HG03108 (cell line): ENCODE measurements around the gene GIPC1.

Experiments
- ATAC-seq: cut with Tn5 transposase; IDR thresholded peaks from one replicate; pipeline ENCODE4 v1.9.1; 2021; ENCODE audit warnings: moderate library complexity; ENCODE audit not compliant: unreplicated experiment

The GIPC1 gene

DNA sequence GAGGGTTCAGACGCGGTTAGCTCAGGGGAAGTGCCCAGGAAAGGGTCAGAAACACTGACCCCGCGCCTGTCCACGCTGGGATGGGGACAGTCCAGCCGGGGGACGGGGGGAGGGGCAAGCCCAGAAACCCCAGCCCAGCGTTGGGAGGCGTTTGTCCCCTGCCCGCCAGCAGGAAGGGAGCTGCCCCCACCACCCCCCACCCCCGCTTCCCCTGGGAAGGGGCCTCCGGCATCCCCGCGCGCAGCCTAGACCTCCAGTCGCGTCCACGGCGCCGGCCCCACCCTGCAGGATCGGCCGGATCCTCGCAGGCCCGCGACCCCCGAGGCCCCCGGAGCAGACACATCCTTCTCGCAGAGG is 277 bp downstream of the GIPC1 start:
- no peak for ATAC-seq

DNA sequence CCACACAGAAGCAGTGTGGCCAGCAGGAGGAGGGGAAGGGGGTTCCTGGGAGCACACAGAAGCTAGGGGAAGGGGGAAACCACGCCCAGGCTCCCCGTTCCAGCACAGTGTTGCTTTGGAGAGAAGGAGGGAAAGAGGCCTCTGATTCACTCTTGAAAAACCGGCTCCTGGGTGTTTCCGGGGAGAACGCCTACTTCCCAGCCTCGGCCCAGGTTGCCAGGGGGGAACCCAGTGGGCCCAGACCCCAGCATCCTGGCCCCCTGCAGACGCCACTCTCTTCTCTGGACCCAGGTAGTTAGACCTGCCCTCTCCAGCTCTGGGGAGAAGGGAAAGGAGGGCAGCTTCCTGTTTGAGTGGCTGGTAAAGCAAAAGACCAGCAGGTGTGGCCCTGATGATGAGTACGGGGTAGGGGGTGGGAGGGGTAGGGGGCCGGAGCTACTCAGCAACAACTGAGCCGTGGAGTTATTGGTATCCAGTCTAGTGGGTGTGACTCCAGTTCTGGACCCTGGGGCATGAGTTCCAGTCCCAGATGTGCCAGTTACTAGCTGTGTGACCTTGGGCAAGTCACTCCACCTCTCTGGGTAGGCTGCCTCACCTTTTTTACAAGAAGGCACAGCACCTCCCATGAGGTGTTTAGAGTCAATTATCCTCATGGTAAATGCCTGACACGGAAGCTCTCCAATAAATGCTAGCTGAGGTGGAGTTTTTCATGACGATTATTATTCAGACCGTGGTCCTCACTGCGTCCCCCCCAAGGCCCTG is 836 bp downstream of the GIPC1 start:
- ATAC-seq = no peak

DNA sequence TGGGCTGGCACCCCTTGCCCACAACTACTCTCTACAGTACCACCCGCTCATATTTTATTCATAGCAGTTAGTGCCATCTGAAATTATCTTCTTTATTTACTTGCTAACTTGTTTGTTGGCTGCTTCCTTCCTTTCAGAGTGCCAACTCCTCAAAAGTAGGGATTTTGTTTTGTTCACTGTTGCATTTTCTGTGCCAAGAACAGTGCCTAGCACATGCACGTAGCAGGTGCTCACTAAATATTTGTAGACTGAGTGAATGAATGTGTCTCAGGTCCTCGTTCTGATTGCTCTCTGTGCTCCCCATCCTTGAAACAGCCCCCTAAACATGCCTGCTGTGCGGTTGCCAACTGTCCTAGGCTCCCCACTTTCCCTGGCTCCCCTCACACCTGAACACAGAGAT is 1.5 kb downstream of the GIPC1 start:
- ATAC-seq = no peak

GRCh38 chr19:14492756-14493337 is 3.1 kb downstream of the GIPC1 start:
- ATAC-seq = no peak

GRCh38 chr19:14487370-14488125 is 8.4 kb downstream of the GIPC1 start:
- ATAC-seq = no peak

DNA sequence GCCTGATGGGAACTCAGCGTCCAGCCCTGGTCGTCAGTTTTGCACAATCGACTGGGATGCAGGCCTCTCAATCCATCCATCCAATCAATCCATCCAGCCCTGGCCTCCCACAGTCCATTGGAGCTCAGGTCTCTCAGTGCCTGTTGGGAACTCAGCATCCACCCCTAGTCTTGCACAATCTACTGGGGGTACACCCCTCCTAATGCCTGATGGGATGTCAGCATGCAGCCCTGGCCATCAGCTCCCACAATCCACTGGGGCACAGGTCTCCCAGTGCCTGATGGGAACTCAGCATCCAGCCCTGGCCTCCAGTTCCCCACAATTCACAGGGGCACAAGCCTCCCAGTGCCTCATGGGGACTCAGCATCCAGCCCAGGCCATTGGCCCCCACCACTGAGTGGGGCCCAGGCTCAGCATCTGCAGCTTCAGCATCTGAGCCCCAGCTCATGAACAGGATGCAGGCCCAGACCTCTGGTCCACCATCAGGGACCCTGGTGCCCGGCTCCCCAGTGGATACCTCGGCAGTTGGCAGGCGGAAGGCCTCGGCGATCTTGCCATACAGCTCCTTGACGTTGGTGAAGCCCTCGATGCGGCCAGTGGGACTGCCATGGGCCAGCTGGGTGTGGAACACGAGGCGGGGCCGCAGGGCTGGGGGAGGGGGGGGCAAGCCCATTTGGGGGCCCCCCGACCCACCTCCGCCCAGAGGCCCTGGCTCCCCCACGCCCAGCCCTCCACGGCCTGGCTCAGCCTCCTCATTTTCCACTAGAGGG is 13.6 kb downstream of the GIPC1 start:
- no peak for ATAC-seq

DNA sequence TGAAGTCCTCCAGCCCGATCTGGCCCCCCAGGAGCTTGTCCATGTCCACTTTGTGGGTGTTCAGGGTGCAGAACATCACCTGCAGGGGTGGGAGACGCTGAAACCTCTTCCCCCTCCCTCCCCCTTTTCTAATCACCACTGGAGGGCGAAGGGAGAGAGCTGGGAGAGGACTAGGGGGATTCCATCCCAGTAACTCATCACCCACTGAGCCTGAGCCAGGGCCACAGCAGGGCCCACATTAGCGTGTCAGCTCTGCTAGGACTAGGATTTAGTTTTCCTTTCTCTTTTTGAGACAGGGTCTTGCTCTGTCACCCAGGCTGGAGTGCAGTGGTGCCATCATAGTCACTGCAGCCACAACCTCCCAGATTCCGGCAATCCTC is 15.2 kb downstream of the GIPC1 start:
- no peak for ATAC-seq

DNA sequence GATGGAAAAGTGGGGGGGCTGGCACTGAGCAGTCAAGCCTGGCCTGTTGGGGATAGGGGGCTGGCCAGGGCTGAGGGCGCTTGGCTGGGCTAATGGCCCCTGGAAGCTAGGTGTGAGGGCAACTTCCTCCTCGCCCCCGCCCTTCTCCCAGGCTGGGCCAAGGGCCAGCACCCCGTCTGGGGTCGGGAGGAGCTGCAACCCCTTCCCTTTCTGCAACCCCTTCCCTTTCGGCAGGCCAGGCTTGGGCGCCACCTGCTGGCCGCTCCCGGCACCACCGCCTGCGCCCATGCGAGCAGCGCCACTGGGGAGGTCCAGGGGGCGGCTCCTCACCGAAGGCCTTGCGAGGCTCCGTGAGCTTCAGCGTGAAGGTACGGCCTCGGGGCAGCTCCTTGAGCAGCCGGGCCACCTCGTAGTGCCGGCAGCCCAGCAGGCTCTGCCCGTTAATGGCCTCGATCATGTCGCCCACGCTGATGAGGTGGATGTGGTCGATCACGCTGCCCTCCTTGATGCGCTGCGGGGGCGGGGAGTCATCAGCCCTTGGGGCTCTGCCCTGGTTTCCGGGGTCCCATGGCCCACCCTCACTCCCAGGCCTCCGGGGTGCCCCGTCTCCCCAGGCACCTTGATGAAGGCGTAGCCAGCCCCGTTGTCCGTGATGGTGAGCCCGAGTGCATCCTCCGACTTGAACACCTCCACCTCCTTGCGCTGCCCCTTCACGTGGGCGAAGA is 15.8 kb downstream of the GIPC1 start:
- no peak for ATAC-seq

- no peak for ATAC-seq
Measured at GRCh38 chr19:14479309-14479974, 16.5 kb downstream of the GIPC1 start.

DNA sequence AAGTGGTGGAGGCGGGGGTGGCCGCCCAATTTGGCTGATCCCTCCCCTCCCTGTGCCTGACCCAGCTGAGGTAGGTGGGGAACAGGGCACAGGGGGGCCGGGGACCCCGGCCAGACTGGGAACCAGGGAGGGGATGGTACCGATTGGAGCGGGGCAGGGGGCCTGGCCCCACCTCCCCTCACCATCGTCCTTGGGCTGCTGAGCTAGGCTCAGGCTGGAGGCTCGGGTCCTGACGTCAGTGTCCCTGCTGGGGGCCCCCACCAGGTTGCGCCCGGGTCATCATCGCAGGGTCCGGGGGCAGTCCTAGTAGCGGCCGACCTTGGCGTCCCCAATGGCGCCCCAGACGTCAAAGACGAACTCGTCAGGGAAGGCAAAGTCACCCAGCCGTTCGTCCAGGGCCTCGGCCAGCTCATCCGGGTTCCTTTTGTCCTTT is 17.8 kb downstream of the GIPC1 start:
- no peak for ATAC-seq

DNA sequence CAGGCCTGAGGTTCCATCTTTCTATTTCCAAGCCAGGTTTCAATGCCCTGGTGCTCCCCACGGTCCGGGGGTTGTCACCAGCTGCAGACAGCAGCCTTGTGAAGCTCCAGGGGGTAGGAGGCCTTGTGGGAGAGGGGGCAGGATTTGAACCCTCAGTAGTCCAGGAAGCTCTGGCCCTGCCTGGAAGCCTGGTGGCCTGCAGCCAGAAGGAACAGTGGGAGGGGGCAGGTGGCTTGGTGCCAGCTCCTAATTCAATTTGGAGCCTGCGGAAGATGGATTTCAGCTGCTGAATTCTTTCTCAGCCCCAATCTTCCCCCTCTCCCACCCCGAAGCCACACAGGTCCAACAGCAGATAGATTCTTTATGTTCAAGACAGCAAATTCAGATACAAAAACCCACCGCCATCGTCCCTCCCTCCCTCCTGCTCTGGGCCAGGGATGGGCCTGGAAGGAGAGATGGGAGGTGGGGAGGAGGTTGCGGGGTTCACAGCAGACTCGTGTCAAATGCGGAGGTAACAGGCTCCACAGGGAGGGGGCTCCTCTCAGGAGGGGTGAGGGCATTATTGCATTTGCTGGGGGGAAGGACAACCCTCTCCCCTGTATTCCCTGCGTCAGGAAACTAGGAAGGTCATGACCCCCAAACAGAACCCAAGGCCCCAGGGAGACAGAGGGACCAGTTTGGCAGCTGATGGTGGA is 18.4 kb downstream of the GIPC1 start:
- no peak for ATAC-seq

GRCh38 chr19:14476673-14477401 is 19.1 kb downstream of the GIPC1 start:
- no peak for ATAC-seq

DNA sequence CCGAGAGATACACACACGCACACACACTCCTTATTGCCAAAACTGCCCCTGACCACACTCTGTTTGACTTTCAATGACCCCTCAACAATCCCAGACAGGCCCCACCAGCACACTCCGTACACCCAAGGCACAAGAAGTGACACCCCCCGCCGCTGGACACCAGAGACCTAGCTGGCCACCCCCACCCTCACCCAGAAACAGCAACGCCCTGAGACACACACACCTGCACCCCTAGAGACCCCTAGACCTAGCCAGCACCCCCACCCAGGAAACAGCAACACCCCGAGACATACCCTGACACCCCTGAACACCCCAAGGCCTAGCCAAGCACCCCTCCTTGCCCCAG is 19.6 kb downstream of the GIPC1 start:
- no peak for ATAC-seq

DNA sequence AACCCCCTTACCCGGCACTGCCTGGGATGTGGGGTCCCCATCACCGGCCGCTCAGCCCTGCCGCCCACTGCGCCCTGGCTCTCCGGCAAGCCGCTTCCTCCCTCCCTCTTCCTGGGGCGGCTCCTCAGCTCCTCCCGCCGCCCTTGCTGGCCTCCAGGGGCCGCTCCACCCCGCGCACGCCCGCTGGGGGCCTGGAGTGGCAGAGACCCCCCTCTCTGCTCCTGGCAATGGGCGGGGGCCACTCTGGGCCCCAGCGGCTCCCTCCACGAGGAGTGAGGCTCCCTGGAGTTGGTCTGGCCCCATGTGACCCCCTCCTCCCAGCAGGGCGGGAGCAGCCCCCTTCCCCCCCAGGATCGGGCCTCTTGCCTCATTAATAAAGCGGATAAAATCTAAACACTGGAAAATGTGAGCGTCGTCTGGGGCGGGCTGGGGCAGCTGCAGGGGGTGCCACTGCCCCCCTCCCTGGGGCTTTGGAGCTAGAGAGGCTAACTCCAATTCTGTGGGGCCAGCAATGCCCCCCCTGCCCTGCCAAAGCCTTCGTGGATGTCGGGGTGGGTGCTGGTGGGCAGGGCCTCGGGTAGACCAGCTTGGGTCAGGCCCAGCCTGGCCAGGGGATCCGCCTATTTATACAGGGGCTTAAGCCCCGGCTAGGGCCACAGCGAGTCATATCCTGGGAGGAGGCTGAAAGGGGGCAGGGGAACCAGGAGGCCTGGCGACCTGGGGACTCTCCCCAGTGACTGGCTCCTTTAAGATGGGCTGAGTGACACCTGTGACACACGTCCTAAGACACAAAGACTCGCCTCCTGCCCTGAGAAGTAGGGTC is 20.5 kb downstream of the GIPC1 start, which contains the start of gene PTGER1:
PTGER1 (minus strand) TSS at position 104 of the 823 bp plus-strand sequence. CDS start 1,034 bp downstream, outside the sequence.
- no peak for ATAC-seq

DNA sequence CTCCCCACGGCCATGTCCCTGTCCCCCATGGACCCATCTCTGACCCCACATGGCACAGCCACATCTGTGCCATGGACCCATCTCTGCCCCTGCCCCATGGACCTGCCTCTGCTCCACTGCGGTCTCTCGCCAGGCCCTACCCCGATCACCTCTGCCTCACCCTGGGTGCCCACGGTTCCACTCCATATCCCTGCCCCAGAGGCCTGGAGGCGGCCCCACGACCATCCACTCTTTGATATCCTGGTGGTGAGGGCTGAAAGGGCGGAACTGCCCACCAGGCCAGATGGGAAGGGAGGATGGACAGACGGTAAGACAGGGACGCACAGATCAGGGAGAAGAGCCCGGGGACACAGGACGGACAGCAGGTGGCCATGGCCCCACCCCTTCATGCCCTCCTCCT is 21.1 kb downstream of the GIPC1 start:
- ATAC-seq = no peak

DNA sequence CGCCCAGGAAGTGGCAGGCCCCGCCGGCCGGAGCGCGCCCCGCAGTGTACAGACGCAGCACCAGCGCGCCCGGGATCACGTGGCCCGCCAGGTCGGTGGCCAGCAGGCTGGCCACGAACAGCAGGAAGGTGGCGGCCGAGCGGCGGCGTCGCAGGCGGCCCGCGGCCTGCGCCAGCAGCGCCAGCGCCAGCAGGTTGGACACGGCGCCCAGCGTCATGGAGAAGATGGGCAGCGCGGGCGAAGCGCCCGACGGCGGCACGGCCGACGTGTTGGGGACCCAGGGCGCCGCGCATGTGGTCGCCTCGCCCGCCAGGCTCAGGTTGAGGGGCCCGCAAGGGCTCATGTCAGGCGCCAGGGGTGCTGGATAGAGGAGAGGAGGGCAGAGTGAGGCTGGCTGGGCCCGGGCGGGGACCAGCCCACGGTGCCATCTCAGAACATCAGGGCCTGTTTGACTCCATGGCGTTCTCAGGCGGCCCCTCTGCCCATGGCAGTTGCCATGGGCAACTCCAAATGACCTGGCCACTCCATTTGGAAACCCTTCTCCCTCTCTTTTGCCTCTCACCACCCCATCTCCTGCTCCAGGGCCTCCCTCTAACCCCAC is 21.8 kb downstream of the GIPC1 start:
- no peak for ATAC-seq

GRCh38 chr19:14473073-14473977 is 22.6 kb downstream of the GIPC1 start:
- ATAC-seq = no peak
